ENCODE results near the gene IDI2. TPM values are rescaled to one million over a fixed set of nuclear protein-coding genes. Genes with fewer than 3 reads are reported as not detected.
"Not testable (repeated sequence)": the region's sequence is repeated elsewhere in the genome, so short reads cannot be mapped to it uniquely, and the experiment has no call there.

IDI2 gene
- polyA plus RNA-seq, 3 donors: not detected

DNA sequence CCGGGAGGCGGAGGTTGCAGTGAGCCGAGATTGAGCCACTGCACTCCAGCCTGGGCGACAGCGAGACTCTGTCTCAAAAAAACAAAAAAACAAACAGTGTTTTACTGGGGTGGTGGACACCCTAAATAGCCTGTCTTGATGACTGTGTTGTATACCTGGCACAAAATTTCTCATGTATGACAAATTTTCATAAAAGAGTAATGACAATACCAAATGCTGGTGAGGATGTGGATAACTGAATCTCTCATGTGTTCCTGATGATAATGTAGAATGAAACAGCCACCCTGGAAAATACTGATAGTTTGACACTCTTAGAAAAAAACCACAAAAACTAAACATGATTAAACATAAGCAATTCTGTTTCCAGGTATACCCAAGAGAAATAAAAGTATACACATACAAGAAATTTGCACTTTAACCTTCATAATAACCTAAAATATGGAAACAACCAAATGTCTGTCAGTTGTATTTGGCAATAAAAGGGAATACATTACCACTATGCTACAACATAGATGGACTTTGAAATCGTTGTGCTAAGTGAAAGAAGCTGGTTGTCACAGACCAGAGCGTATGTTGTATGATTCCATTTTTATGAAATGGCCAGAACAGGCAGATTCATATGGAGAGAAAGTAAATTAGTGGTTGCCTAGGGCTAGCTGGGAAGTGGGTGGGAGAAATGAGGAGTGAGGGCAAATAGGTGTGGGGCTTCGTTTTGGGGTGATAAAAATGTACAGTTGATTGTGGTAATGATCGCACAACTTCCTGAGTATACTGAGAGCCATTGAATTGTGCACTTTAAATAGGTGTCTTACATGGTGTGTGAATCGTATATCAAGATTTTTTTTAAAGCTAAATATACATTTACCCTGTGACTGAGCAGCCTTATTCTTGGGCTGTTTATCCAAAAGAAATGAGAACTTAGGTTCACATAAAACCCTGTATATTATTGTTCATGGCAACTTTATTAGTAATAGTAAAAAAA, 43.0 kb upstream of the IDI2 start:
- Histone ChIP-seq H3K9ac (ENCODE audit: insufficient read depth, low read length, poor library complexity, severe bottlenecking) (no peak overlapping the region), H2AFZ (ENCODE audit: insufficient read depth, low read depth, low read length, poor library complexity, severe bottlenecking) (no peak overlapping the region), H3K36me3 (replicated peaks in 1 of 2; ENCODE audit: control insufficient read depth in 1 of 2, insufficient read depth in 2 of 2, low read length in 2 of 2) (peaks cover 22 to 36% of the 10 kb centered on the region in 2 donors), H3K4me3 (replicated peaks in 1 of 3; ENCODE audit: low read depth in 2 of 3, low read length in 3 of 3) (no peak overlapping the region), H3K27ac (ENCODE audit: low read depth in 1 of 2, low read length in 2 of 2) (peak overlapping the region in 1 of 2 donors; percentile 59), H3K4me2 (replicated peaks; ENCODE audit: extremely low read depth, low read length, poor library complexity, severe bottlenecking) (no peak overlapping the region), H4K20me1 (ENCODE audit: insufficient read depth, low read length) (peaks cover 86% of the 10 kb centered on the region), H3K4me1 (ENCODE audit: control insufficient read depth in 1 of 2, insufficient read depth in 2 of 2, low read length in 2 of 2) (peaks cover 11 to 21% of the 10 kb centered on the region in 2 donors), H3K9me3 (replicated peaks in 1 of 2; ENCODE audit: control insufficient read depth in 1 of 2, insufficient read depth in 1 of 2, low read length in 2 of 2) (no peaks in the 10 kb centered on the region), H3K27me3 (ENCODE audit: control insufficient read depth in 2 of 2, insufficient read depth in 2 of 2, low read length in 2 of 2) (no peaks in the 10 kb centered on the region), H3K79me2 (ENCODE audit: insufficient read depth, low read length) (peaks cover 92% of the 10 kb centered on the region)
- Mint-ChIP-seq H3K36me3 (peaks cover 33 to 38% of the 10 kb centered on the region in 2 donors), H3K4me3 (no peak overlapping the region), H3K27ac (peak overlapping the region in 4 of 7 donors; percentile 2 to 75 (median 20)), H3K9me3 (no peaks in the 10 kb centered on the region), H3K4me1 (peaks cover 32% of the 10 kb centered on the region), H3K27me3 (ENCODE audit: low read depth in 3 of 3) (no peaks in the 10 kb centered on the region)
- no peak for DNase-seq
- TF ChIP-seq, protein P1, sequence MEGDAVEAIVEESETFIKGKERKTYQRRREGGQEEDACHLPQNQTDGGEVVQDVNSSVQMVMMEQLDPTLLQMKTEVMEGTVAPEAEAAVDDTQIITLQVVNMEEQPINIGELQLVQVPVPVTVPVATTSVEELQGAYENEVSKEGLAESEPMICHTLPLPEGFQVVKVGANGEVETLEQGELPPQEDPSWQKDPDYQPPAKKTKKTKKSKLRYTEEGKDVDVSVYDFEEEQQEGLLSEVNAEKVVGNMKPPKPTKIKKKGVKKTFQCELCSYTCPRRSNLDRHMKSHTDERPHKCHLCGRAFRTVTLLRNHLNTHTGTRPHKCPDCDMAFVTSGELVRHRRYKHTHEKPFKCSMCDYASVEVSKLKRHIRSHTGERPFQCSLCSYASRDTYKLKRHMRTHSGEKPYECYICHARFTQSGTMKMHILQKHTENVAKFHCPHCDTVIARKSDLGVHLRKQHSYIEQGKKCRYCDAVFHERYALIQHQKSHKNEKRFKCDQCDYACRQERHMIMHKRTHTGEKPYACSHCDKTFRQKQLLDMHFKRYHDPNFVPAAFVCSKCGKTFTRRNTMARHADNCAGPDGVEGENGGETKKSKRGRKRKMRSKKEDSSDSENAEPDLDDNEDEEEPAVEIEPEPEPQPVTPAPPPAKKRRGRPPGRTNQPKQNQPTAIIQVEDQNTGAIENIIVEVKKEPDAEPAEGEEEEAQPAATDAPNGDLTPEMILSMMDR (IDR thresholded peaks at IDR 0.05): no peak
- intact Hi-C loops (cut with micrococcal nuclease): no loop called here
- WGBS (ENCODE audit: insufficient coverage): 50% methylated on average over 3 of the region's 10 CpGs

GRCh38 chr10:1066734-1067133, 41.1 kb upstream of the IDI2 start:
- no CpG with 5 or more reads among the region's 8 CpGs for WGBS (ENCODE audit: insufficient coverage)
- intact Hi-C loops (cut with micrococcal nuclease); H3K27ac ChIP-seq (ENCODE audit: low read depth in 1 of 2, low read length in 2 of 2); H3K4me3 ChIP-seq (replicated peaks in 1 of 3; ENCODE audit: low read depth in 2 of 3, low read length in 3 of 3); H3K27me3 ChIP-seq (ENCODE audit: control insufficient read depth in 2 of 2, insufficient read depth in 2 of 2, low read length in 2 of 2); H3K4me3 Mint-ChIP-seq; DNase-seq; H3K9me3 ChIP-seq (replicated peaks in 1 of 2; ENCODE audit: control insufficient read depth in 1 of 2, insufficient read depth in 1 of 2, low read length in 2 of 2); H2AFZ ChIP-seq (ENCODE audit: insufficient read depth, low read depth, low read length, poor library complexity, severe bottlenecking); H3K9ac ChIP-seq (ENCODE audit: insufficient read depth, low read length, poor library complexity, severe bottlenecking); H3K27me3 Mint-ChIP-seq (ENCODE audit: low read depth in 3 of 3); H3K4me2 ChIP-seq (replicated peaks; ENCODE audit: extremely low read depth, low read length, poor library complexity, severe bottlenecking); H3K9me3 Mint-ChIP-seq: not testable (repeated sequence)
- Histone ChIP-seq H3K4me1 (ENCODE audit: control insufficient read depth in 1 of 2, insufficient read depth in 2 of 2, low read length in 2 of 2) (peaks cover 11 to 21% of the 10 kb centered on the region in 2 donors), H3K36me3 (replicated peaks in 1 of 2; ENCODE audit: control insufficient read depth in 1 of 2, insufficient read depth in 2 of 2, low read length in 2 of 2) (peaks cover 15 to 36% of the 10 kb centered on the region in 2 donors), H3K79me2 (ENCODE audit: insufficient read depth, low read length) (peaks cover 94% of the 10 kb centered on the region), H4K20me1 (ENCODE audit: insufficient read depth, low read length) (peaks cover 88% of the 10 kb centered on the region)
- H3K4me1 Mint-ChIP-seq: peaks cover 47% of the 10 kb centered on the region
- peaks cover 24 to 41% of the 10 kb centered on the region in 2 donors for H3K36me3 Mint-ChIP-seq
- H3K27ac Mint-ChIP-seq: peak overlapping the region in 1 of 7 donors; percentile 55

All from CD14-positive monocyte (primary cell).